Measurements from ENCODE around the gene GLRA2.

- TF ChIP-seq, protein P1, sequence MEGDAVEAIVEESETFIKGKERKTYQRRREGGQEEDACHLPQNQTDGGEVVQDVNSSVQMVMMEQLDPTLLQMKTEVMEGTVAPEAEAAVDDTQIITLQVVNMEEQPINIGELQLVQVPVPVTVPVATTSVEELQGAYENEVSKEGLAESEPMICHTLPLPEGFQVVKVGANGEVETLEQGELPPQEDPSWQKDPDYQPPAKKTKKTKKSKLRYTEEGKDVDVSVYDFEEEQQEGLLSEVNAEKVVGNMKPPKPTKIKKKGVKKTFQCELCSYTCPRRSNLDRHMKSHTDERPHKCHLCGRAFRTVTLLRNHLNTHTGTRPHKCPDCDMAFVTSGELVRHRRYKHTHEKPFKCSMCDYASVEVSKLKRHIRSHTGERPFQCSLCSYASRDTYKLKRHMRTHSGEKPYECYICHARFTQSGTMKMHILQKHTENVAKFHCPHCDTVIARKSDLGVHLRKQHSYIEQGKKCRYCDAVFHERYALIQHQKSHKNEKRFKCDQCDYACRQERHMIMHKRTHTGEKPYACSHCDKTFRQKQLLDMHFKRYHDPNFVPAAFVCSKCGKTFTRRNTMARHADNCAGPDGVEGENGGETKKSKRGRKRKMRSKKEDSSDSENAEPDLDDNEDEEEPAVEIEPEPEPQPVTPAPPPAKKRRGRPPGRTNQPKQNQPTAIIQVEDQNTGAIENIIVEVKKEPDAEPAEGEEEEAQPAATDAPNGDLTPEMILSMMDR (IDR thresholded peaks at IDR 0.05; ENCODE audit: insufficient read depth, low read length): no peak
- TF ChIP-seq POLR2AphosphoS5 (IDR thresholded peaks at IDR 0.05; ENCODE audit: low read depth) (no peak), REST (IDR thresholded peaks at IDR 0.05; ENCODE audit: insufficient replicate concordance, low read depth) (no peak), GABPA (IDR thresholded peaks at IDR 0.05; ENCODE audit: low read depth) (no peak), SPI1 (IDR thresholded peaks at IDR 0.05; ENCODE audit: borderline replicate concordance, low read depth) (no peak)
Observed at GRCh38 chrX:14491689-14492088, 37.6 kb upstream of the GLRA2 start.

Measured in HL-60 (cell line).